Keratinocyte (primary cell): ENCODE results near the gene NFIC. TPM values are rescaled to one million over a fixed set of nuclear protein-coding genes. Genes with fewer than 3 reads are reported as not detected.
A peak's percentile ranks its signal among the peaks of the same experiment; 100 is the strongest.

Experiments used
- DNase-seq: peaks from one replicate; pipeline ENCODE4 v3.0.0-alpha.2; 2011; ENCODE audit warnings: low read depth, missing footprints, low spot score
- FAIRE-seq: peaks from 2 replicates; lab custom pipeline; 2011; peaks lifted over from hg19 to GRCh38; lab: Jason Lieb, UNC
- H2AFZ ChIP-seq: 2 replicates; pipeline ENCODE4 v1.6.0; 2012; ENCODE audit warnings: low read length, control low read depth, inconsistent platforms; ENCODE audit not compliant: control insufficient read depth
- H3K27ac ChIP-seq: 2 replicates; pipeline ENCODE4 v1.5.1; 2011; ENCODE audit warnings: low read length; ENCODE audit not compliant: control insufficient read depth, insufficient read depth
- H3K27me3 ChIP-seq: 3 replicates; pipeline ENCODE4 v1.6.0; 2011; ENCODE audit warnings: low read length; ENCODE audit not compliant: control insufficient read depth, insufficient read depth; ENCODE audit errors: extremely low read depth
- H3K36me3 ChIP-seq, 2 experiments: 2 replicates in 1 of 2; 3 replicates in 1 of 2; pipeline ENCODE4 v1.5.1; 2011; ENCODE audit warnings: low read length in 2 of 2, mild to moderate bottlenecking in 1 of 2; ENCODE audit not compliant: control insufficient read depth in 2 of 2, insufficient read depth in 2 of 2; ENCODE audit errors: extremely low read depth in 1 of 2
- H3K4me1 ChIP-seq: 3 replicates; pipeline ENCODE4 v1.5.1; 2011; ENCODE audit warnings: low read length; ENCODE audit not compliant: control insufficient read depth, insufficient read depth; ENCODE audit errors: extremely low read depth
- H3K4me2 ChIP-seq: 3 replicates; pipeline ENCODE4 v1.6.0; 2011; ENCODE audit warnings: low read depth, low read length; ENCODE audit not compliant: control insufficient read depth, insufficient read depth; ENCODE audit errors: extremely low read depth
- H3K4me3 ChIP-seq, 3 experiments: fragments of 200-600 bp in 1 of 3; sonication (generic) in 1 of 3; 2 replicates in 2 of 3; 3 replicates in 1 of 3; pipeline ENCODE4 v1.5.1; 2011 to 2016; ENCODE audit warnings: low read length in 3 of 3, mild to moderate bottlenecking in 3 of 3, control low read depth in 2 of 3, inconsistent platforms in 1 of 3, low read depth in 1 of 3, mixed read lengths in 1 of 3, mixed run types in 1 of 3, moderate library complexity in 1 of 3; ENCODE audit not compliant: control insufficient read depth in 2 of 3, insufficient read depth in 2 of 3; ENCODE audit errors: extremely low read depth in 1 of 3
- H3K79me2 ChIP-seq: 2 replicates; pipeline ENCODE4 v1.6.0; 2012; ENCODE audit warnings: low read length; ENCODE audit not compliant: control insufficient read depth, insufficient read depth
- H3K9ac ChIP-seq: 3 replicates; pipeline ENCODE4 v1.6.0; 2011; ENCODE audit warnings: low read length; ENCODE audit not compliant: control insufficient read depth, insufficient read depth; ENCODE audit errors: extremely low read depth
- H3K9me1 ChIP-seq: 3 replicates; pipeline ENCODE4 v1.6.0; 2011; ENCODE audit warnings: low read length; ENCODE audit not compliant: control insufficient read depth, insufficient read depth; ENCODE audit errors: extremely low read depth
- H3K9me3 ChIP-seq: 2 replicates; pipeline ENCODE4 v1.5.1; 2012; ENCODE audit warnings: low read depth, low read length; ENCODE audit not compliant: control insufficient read depth
- H4K20me1 ChIP-seq: 3 replicates; pipeline ENCODE4 v1.6.0; 2011; ENCODE audit warnings: low read length; ENCODE audit not compliant: control insufficient read depth, insufficient read depth; ENCODE audit errors: extremely low read depth
- CTCF ChIP-seq, 3 experiments: IDR thresholded peaks in 1 of 3; conservative IDR thresholded peaks in 1 of 3; optimal IDR thresholded peaks in 1 of 3; 2 replicates in 2 of 3; 3 replicates in 1 of 3; pipeline versions ENCODE3 to v1.5.1; 2011; ENCODE audit warnings: low read length in 3 of 3, mild to moderate bottlenecking in 3 of 3, moderate library complexity in 2 of 3, control low read depth in 1 of 3, inconsistent platforms in 1 of 3; ENCODE audit not compliant: insufficient read depth in 2 of 3; ENCODE audit errors: extremely low read depth in 1 of 3
- EZH2 ChIP-seq: IDR thresholded peaks from one replicate; pipeline ENCODE4 v1.6.1; 2012; ENCODE audit warnings: inconsistent platforms, mild to moderate bottlenecking, low read length, moderate library complexity
- dilution Hi-C: fragments of 300-500 bp; cut with MboI; formaldehyde crosslinking; loops from one replicate; pipeline ENCODE4 v1.7.0; 2020; ENCODE audit warnings: low sequenced_read_pairs; ENCODE audit not compliant: extremely low pct_ligation_motif_present
- polyA plus RNA-seq, 5 experiments: library from polyadenylated mRNA; depleted of rRNA in 3 of 5; stranded (reverse) in 3 of 5; stranded (forward) in 1 of 5; unstranded in 1 of 5; fragments of >200 nt; gene quantifications; 1 replicate in 1 of 5; 2 replicates in 3 of 5; 3 replicates in 1 of 5; pipeline versions ENCODE4 v1.2.1 to v1.2.3, GENCODE V29; 2011 to 2012; ENCODE audit warnings: missing spikeins in 2 of 5, low read depth in 1 of 5, low replicate concordance in 1 of 5

NFIC gene
- polyA plus RNA-seq, 1 donor (not counting 4 experiments of a cell fraction or from before 2014, with no cell fraction given): 2.4 TPM

- H4K20me1 ChIP-seq: peaks cover 3% of the 10 kb centered on the region
- no peaks in the 10 kb centered on the region for H3K9me3 ChIP-seq
- peak overlapping the region; percentile 70 for H3K9ac ChIP-seq
- TF ChIP-seq CTCF (optimal IDR thresholded peaks at IDR 0.05 in 1 of 3, IDR thresholded peaks at IDR 0.05 in 1 of 3, conservative IDR thresholded peaks at IDR 0.05 in 1 of 3; ENCODE audit: extremely low read depth in 1 of 3, insufficient read depth in 2 of 3, low read length in 3 of 3) (peak in 1 of 3 experiments; percentile 52), EZH2 (no peak)
- H3K36me3 ChIP-seq: no peaks in the 10 kb centered on the region
- H3K79me2 ChIP-seq: peaks cover 19% of the 10 kb centered on the region
- dilution Hi-C loops: no loop called here
- H3K4me1 ChIP-seq: peaks cover 31% of the 10 kb centered on the region
- H2AFZ ChIP-seq: peak overlapping the region; percentile 60
- H3K4me2 ChIP-seq: peak overlapping the region; percentile 94
- no peak overlapping the region for H3K27ac ChIP-seq
- H3K27me3 ChIP-seq: peaks cover 6% of the 10 kb centered on the region
- peak overlapping the region; percentile 62 to 80 (median 77) for H3K4me3 ChIP-seq
- no peak for FAIRE-seq
- no peak for DNase-seq
- no peaks in the 10 kb centered on the region for H3K9me1 ChIP-seq
These were observed 5.7 kb upstream of the NFIC start for GRCh38 chr19:3360421-3361383.

DNA sequence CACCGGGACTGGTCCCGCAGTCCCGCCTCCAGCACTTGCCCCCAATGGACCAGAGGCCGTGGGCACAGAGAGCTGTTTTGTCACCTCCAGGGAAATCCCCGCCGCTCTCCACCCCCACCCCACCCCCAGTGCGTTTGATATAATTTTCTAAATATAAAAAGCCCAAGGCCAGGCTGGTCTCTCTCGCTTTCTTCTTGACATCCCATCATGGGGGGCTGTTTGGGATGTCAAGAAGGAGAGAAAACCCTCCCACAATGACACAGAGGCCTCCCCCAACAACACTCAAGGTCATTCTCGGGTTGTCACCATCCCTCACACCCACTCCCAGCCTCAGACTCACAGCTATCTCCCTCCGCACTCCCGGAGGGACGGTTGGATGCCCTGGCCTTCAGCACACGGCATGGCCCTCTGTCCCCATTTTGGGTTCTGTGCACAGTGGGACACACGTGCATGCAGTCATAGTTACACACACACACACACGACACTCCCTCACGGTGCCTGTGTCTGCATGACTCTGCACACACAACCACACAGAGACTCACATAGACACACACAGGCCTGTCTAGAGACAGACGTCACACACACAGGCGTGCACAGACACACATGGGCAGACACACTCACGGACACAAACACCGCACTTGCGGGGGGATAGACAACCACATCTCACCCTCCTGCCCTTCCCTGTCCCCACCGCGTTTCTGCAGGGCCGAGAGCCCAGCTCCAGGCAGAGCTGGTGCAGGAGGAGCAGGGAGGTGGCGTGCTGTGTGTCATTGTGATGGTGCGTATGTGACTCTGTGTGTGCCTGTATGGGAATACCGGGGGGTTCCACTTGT, 4.8 kb upstream of the NFIC start:
- H3K4me1 ChIP-seq: peaks cover 32% of the 10 kb centered on the region
- peak overlapping the region in 1 of 3 experiments; percentile 62 for H3K4me3 ChIP-seq
- no peak for TF ChIP-seq EZH2
- TF ChIP-seq CTCF (optimal IDR thresholded peaks at IDR 0.05 in 1 of 3, IDR thresholded peaks at IDR 0.05 in 1 of 3, conservative IDR thresholded peaks at IDR 0.05 in 1 of 3; ENCODE audit: extremely low read depth in 1 of 3, insufficient read depth in 2 of 3, low read length in 3 of 3): no peak
- peaks cover 6% of the 10 kb centered on the region for H3K27me3 ChIP-seq
- no peaks in the 10 kb centered on the region for H3K9me1 ChIP-seq
- dilution Hi-C loops: no loop called here
- peak overlapping the region; percentile 94 for H3K4me2 ChIP-seq
- H2AFZ ChIP-seq: no peak overlapping the region
- DNase-seq (no peak), FAIRE-seq (peak; percentile 63)
- peaks cover 3% of the 10 kb centered on the region for H4K20me1 ChIP-seq
- H3K9ac ChIP-seq: no peak overlapping the region
- H3K9me3 ChIP-seq: no peaks in the 10 kb centered on the region
- H3K36me3 ChIP-seq: no peaks in the 10 kb centered on the region
- no peak overlapping the region for H3K27ac ChIP-seq
- H3K79me2 ChIP-seq: peaks cover 20% of the 10 kb centered on the region
